HEK293 (cell line): ENCODE data around the gene TYMS.
A peak's percentile ranks its signal among the peaks of the same experiment; 100 is the strongest.

Experiments used
- KLF16 ChIP-seq: fragments of 450-650 bp; formaldehyde crosslinking; IDR thresholded peaks from 2 replicates; pipeline ENCODE4 v1.5.1; 2017; ENCODE audit warnings: missing biosample characterization, missing genetic modification characterization
- SP2 ChIP-seq: fragments of 450-650 bp; formaldehyde crosslinking; IDR thresholded peaks from 2 replicates; pipeline ENCODE4 v1.5.1; 2016; ENCODE audit warnings: missing biosample characterization, missing genetic modification characterization
- TCF7L2 ChIP-seq: IDR thresholded peaks from 2 replicates; pipeline ENCODE4 v1.6.1; 2011; ENCODE audit warnings: low read depth, mild to moderate bottlenecking, inconsistent platforms, low read length, moderate library complexity, borderline replicate concordance
- YY1 ChIP-seq: fragments of 450-650 bp; formaldehyde crosslinking; IDR thresholded peaks from 2 replicates; pipeline ENCODE4 v1.5.1; 2018; ENCODE audit warnings: missing biosample characterization, missing genetic modification characterization
- ZBTB17 ChIP-seq: fragments of 450-650 bp; formaldehyde crosslinking; IDR thresholded peaks from 2 replicates; pipeline ENCODE4 v1.5.1; 2016; ENCODE audit warnings: missing biosample characterization, missing genetic modification characterization
- ZNF114 ChIP-seq: fragments of 450-650 bp; formaldehyde crosslinking; IDR thresholded peaks from 2 replicates; pipeline ENCODE4 v1.5.0; 2017; ENCODE audit warnings: missing biosample characterization, missing genetic modification characterization
- TF ChIP-seq, protein P1 (sequence below): fragments of 450-650 bp; formaldehyde crosslinking; IDR thresholded peaks from 2 replicates; pipeline ENCODE4 v1.5.1; 2016; ENCODE audit warnings: missing biosample characterization, missing genetic modification characterization, low read depth
- TF ChIP-seq, protein P2 (sequence below): fragments of 450-650 bp; formaldehyde crosslinking; IDR thresholded peaks from 2 replicates; pipeline ENCODE4 v1.5.1; 2016; ENCODE audit warnings: missing biosample characterization, missing genetic modification characterization

DNA sequence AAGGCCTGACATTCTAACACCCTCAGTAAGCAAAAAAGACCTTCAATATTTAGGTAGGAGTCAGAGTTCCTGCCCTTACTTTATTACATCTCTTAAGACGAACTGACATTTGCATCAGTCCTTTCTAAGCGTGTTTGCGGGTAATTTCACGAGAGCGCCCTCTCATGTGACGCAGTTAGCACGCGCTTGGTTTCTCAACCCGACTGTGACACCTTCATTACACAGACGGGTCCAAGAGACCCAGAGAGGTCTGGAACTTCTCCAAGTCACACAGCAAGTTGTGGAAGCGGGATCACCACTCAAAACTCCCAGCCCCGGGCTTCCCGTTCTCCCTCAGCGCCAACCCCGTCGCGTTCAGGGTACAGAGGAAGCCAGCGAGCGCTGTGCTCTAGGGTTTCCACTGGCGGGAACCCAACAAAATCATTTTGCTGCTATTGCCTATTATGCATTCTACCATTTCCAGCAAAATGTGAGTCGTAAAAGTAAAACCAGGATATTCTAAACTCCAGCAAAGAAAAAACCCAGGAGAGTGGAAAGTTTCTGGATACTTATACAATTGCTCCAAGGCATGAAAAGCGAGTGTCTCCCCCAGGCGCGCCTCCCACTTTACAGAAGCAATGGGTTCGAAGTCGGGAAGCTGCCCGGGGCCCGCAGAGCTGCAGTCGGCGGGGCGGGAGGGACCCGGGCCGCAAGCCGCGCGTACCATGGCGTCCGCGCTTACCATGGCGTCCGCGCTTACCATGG lies 54.4 kb downstream of the TYMS start:
- no peak for TF ChIP-seq YY1 (tag by site-specific recombination)
- TF ChIP-seq, protein P1, sequence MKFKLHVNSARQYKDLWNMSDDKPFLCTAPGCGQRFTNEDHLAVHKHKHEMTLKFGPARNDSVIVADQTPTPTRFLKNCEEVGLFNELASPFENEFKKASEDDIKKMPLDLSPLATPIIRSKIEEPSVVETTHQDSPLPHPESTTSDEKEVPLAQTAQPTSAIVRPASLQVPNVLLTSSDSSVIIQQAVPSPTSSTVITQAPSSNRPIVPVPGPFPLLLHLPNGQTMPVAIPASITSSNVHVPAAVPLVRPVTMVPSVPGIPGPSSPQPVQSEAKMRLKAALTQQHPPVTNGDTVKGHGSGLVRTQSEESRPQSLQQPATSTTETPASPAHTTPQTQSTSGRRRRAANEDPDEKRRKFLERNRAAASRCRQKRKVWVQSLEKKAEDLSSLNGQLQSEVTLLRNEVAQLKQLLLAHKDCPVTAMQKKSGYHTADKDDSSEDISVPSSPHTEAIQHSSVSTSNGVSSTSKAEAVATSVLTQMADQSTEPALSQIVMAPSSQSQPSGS (tag by site-specific recombination): no peak
- TF ChIP-seq ZBTB17 (tag by site-specific recombination): no peak
- 0 out of 2 replicates have a peak, but pooled peaks have one; percentile 28 for TF ChIP-seq KLF16
- TF ChIP-seq, protein P2, sequence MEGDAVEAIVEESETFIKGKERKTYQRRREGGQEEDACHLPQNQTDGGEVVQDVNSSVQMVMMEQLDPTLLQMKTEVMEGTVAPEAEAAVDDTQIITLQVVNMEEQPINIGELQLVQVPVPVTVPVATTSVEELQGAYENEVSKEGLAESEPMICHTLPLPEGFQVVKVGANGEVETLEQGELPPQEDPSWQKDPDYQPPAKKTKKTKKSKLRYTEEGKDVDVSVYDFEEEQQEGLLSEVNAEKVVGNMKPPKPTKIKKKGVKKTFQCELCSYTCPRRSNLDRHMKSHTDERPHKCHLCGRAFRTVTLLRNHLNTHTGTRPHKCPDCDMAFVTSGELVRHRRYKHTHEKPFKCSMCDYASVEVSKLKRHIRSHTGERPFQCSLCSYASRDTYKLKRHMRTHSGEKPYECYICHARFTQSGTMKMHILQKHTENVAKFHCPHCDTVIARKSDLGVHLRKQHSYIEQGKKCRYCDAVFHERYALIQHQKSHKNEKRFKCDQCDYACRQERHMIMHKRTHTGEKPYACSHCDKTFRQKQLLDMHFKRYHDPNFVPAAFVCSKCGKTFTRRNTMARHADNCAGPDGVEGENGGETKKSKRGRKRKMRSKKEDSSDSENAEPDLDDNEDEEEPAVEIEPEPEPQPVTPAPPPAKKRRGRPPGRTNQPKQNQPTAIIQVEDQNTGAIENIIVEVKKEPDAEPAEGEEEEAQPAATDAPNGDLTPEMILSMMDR (tag by site-specific recombination): peak; percentile 72
- TF ChIP-seq TCF7L2: no peak
- no peak for TF ChIP-seq ZNF114 (tag by site-specific recombination)
- no peak for TF ChIP-seq SP2 (tag by site-specific recombination)
